OCI-LY1 (cell line): ENCODE results near the gene TOR1A.

Experiments used
- CTCF ChIP-seq: fragments of 200-600 bp; sonication (generic), shearing (Covaris generic); IDR thresholded peaks from 2 replicates; pipeline ENCODE4 v1.5.1; 2017; ENCODE audit warnings: mild to moderate bottlenecking, antibody characterized with exemption, low read length, moderate library complexity, mixed read lengths
- EZH2 ChIP-seq: fragments of 200-600 bp; sonication (generic), shearing (Covaris generic); IDR thresholded peaks from 2 replicates; pipeline ENCODE4 v1.8.0; 2017; ENCODE audit warnings: borderline replicate concordance, mixed run types, mild to moderate bottlenecking, antibody characterized with exemption, low read length, moderate library complexity, mixed read lengths

DNA sequence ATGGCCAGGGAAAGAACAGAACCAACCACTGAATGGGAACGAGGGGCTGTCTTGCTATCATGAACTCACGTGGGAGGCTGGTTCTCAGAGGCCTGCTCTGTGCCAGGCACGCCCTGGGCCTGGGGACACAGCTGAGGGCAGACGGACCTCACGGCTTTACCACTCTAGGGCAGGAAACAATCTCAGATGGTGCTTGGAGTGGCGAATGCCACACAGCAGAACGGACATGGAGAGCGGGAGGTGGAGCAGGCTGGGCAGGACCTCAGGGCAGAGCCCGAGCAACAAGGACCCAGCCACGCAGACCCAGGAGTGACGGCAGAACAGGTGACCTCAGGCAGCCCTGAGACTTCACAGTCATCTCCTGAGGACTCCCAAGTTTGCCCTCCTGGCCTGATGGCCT, 8.7 kb downstream of the TOR1A start:
- no peak for TF ChIP-seq CTCF
- no peak for TF ChIP-seq EZH2
